Tibial nerve (tissue), 4 donors: ENCODE results near the gene CNGA1.
"Not testable (repeated sequence)": the region's sequence is repeated elsewhere in the genome, so short reads cannot be mapped to it uniquely, and the experiment has no call there.

ENCODE experiments used
- CTCF ChIP-seq, 5 experiments: fragments of 200-600 bp in 3 of 5; fragments of 450-650 bp in 2 of 5; sonication (generic) in 3 of 5; IDR thresholded peaks; one replicate each; pipeline ENCODE4 v1.5.1; 2016 to 2019; ENCODE audit warnings: antibody characterized with exemption in 5 of 5, mild to moderate bottlenecking in 3 of 5, moderate library complexity in 2 of 5
- EP300 ChIP-seq, 2 donors: sonication (generic); formaldehyde crosslinking; IDR thresholded peaks; one replicate each; pipeline ENCODE4 v1.6.1; 2017; ENCODE audit warnings: antibody characterized with exemption in 2 of 2, mild to moderate bottlenecking in 1 of 2
- POLR2A ChIP-seq, 2 donors: fragments of 450-650 bp; IDR thresholded peaks; one replicate each; pipeline ENCODE4 v1.6.1; 2017; ENCODE audit warnings: antibody characterized with exemption in 2 of 2, mild to moderate bottlenecking in 2 of 2, moderate library complexity in 2 of 2

- not testable (repeated sequence) for TF ChIP-seq CTCF, POLR2A, EP300 (IDR thresholded peaks at IDR 0.05)
Measured at GRCh38 chr4:47922436-47923260, 93.8 kb downstream of the CNGA1 start.
